Measurements from ENCODE around the gene ZSCAN9. TPM values are rescaled to one million over a fixed set of nuclear protein-coding genes. Genes with fewer than 3 reads are reported as not detected.

Gene ZSCAN9
- total and polyA plus RNA-seq, 9 of the 15 experiments (the other 6 are each of a cell fraction or from before 2014, with no cell fraction given) = 18.8 to 48.9 (median 28.7) TPM

DNA sequence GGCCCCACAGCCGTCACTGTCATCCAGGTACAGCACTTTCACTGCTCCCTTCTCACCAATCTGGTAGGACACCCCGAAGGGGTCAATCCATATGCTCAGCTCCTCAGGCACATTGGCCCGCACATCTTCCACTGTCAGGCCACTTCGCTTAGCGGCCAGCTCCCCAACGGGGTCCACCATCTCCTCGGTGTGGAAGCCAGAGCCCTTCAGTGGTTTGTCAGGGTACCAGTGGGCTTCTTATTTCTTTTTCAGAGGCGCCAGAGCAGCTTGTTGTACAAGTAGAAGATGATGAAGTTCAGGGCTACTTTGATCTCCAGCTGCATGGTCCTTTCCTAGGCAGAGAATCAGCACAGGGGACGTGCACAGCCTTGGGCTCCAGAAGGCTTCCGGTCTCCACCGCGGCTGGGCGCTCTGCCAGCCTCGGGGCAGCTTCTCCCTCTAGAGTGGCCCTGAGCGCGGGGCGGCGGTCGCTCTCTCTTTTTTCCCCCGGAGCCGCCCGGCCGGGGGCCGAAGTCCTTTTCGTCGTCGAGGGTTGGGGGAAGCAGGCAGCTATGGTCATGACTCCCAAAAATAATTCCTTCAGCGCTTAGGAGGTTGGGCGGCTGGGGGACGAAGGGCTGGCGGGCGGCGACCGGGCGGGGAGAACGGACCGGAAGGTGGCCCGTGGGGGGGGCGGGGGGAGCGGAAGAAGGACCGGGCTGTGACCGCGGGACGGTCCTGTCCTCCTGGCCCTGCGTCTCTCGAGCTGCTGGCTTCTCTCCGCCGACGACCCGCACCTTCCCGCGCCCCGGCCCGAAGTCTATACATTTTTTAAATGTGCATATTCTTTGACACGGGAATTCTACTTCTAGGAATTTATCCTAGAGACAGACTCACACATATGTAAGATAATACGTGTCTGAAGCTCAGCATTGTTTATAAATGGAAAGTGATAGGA, 6.5 kb upstream of the ZSCAN9 start (continued):
- TF ChIP-seq, protein P1, sequence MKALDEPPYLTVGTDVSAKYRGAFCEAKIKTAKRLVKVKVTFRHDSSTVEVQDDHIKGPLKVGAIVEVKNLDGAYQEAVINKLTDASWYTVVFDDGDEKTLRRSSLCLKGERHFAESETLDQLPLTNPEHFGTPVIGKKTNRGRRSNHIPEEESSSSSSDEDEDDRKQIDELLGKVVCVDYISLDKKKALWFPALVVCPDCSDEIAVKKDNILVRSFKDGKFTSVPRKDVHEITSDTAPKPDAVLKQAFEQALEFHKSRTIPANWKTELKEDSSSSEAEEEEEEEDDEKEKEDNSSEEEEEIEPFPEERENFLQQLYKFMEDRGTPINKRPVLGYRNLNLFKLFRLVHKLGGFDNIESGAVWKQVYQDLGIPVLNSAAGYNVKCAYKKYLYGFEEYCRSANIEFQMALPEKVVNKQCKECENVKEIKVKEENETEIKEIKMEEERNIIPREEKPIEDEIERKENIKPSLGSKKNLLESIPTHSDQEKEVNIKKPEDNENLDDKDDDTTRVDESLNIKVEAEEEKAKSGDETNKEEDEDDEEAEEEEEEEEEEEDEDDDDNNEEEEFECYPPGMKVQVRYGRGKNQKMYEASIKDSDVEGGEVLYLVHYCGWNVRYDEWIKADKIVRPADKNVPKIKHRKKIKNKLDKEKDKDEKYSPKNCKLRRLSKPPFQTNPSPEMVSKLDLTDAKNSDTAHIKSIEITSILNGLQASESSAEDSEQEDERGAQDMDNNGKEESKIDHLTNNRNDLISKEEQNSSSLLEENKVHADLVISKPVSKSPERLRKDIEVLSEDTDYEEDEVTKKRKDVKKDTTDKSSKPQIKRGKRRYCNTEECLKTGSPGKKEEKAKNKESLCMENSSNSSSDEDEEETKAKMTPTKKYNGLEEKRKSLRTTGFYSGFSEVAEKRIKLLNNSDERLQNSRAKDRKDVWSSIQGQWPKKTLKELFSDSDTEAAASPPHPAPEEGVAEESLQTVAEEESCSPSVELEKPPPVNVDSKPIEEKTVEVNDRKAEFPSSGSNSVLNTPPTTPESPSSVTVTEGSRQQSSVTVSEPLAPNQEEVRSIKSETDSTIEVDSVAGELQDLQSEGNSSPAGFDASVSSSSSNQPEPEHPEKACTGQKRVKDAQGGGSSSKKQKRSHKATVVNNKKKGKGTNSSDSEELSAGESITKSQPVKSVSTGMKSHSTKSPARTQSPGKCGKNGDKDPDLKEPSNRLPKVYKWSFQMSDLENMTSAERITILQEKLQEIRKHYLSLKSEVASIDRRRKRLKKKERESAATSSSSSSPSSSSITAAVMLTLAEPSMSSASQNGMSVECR (CRISPR knock-in tag; IDR thresholded peaks at IDR 0.05) = peak; percentile 68; the same call in 1 of the 2 replicates
- TF ChIP-seq POLR2A (conservative IDR thresholded peaks at IDR 0.05) (peak; percentile 82), FOSL1 (tag; conservative IDR thresholded peaks at IDR 0.05) (peak; percentile 40), POLR2G (IDR thresholded peaks at IDR 0.05; ENCODE audit: low read depth, low read length) (peak; percentile 92), ETV1 (tag; conservative IDR thresholded peaks at IDR 0.05; ENCODE audit: low read depth) (peak; percentile 93), MCM3 (IDR thresholded peaks at IDR 0.05) (no peak), U2AF2 (optimal IDR thresholded peaks at IDR 0.05; ENCODE audit: low read depth, low read length) (no peak), NCOA1 (IDR thresholded peaks at IDR 0.05; ENCODE audit: low read depth) (peak; percentile 63; the same call in 1 of the 2 replicates), ARHGAP35 (IDR thresholded peaks at IDR 0.05; ENCODE audit: partially characterized antibody) (no peak), TBP (optimal IDR thresholded peaks at IDR 0.05; ENCODE audit: low read depth, low read length) (peak; percentile 35)
- TF ChIP-seq, protein P2, sequence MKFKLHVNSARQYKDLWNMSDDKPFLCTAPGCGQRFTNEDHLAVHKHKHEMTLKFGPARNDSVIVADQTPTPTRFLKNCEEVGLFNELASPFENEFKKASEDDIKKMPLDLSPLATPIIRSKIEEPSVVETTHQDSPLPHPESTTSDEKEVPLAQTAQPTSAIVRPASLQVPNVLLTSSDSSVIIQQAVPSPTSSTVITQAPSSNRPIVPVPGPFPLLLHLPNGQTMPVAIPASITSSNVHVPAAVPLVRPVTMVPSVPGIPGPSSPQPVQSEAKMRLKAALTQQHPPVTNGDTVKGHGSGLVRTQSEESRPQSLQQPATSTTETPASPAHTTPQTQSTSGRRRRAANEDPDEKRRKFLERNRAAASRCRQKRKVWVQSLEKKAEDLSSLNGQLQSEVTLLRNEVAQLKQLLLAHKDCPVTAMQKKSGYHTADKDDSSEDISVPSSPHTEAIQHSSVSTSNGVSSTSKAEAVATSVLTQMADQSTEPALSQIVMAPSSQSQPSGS (CRISPR knock-in tag; IDR thresholded peaks at IDR 0.05) = no peak
- TF ChIP-seq, protein P3, sequence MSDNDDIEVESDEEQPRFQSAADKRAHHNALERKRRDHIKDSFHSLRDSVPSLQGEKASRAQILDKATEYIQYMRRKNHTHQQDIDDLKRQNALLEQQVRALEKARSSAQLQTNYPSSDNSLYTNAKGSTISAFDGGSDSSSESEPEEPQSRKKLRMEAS (CRISPR knock-in tag; IDR thresholded peaks at IDR 0.05) = peak; percentile 29; the same call in 1 of the 2 replicates
- TF ChIP-seq, protein P4, sequence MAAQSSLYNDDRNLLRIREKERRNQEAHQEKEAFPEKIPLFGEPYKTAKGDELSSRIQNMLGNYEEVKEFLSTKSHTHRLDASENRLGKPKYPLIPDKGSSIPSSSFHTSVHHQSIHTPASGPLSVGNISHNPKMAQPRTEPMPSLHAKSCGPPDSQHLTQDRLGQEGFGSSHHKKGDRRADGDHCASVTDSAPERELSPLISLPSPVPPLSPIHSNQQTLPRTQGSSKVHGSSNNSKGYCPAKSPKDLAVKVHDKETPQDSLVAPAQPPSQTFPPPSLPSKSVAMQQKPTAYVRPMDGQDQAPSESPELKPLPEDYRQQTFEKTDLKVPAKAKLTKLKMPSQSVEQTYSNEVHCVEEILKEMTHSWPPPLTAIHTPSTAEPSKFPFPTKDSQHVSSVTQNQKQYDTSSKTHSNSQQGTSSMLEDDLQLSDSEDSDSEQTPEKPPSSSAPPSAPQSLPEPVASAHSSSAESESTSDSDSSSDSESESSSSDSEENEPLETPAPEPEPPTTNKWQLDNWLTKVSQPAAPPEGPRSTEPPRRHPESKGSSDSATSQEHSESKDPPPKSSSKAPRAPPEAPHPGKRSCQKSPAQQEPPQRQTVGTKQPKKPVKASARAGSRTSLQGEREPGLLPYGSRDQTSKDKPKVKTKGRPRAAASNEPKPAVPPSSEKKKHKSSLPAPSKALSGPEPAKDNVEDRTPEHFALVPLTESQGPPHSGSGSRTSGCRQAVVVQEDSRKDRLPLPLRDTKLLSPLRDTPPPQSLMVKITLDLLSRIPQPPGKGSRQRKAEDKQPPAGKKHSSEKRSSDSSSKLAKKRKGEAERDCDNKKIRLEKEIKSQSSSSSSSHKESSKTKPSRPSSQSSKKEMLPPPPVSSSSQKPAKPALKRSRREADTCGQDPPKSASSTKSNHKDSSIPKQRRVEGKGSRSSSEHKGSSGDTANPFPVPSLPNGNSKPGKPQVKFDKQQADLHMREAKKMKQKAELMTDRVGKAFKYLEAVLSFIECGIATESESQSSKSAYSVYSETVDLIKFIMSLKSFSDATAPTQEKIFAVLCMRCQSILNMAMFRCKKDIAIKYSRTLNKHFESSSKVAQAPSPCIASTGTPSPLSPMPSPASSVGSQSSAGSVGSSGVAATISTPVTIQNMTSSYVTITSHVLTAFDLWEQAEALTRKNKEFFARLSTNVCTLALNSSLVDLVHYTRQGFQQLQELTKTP (IDR thresholded peaks at IDR 0.05; ENCODE audit: low read depth in 1 of 2, partially characterized antibody in 2 of 2) = peak in 1 of 2 experiments; percentile 14

Data from K562 (cell line).